Neural progenitor cell (in vitro differentiated cells): Measurements from ENCODE around the gene CACYBP.

Source experiments
- CTCF ChIP-seq: fragments of 200-600 bp; sonication (generic); IDR thresholded peaks from 2 replicates; pipeline ENCODE4 v1.5.1; 2017; ENCODE audit warnings: antibody characterized with exemption, mild to moderate bottlenecking
- EZH2phosphoT487 ChIP-seq: fragments of 200-600 bp; sonication (generic); IDR thresholded peaks from 2 replicates; pipeline ENCODE4 v1.6.1; 2017; ENCODE audit warnings: antibody characterized with exemption

- no peak for TF ChIP-seq CTCF
- TF ChIP-seq EZH2phosphoT487, result no peak
These were observed 14.8 kb upstream of the CACYBP start for GRCh38 chr1:174984952-174985351.
